Fibroblast of lung (primary cell): Measurements from ENCODE around the gene MYO1E. TPM values are rescaled to one million over a fixed set of nuclear protein-coding genes. Genes with fewer than 3 reads are reported as not detected.
"Not testable (repeated sequence)": the region's sequence is repeated elsewhere in the genome, so short reads cannot be mapped to it uniquely, and the experiment has no call there.

ENCODE experiments used
- DNase-seq, 2 donors: peaks; one replicate each; pipeline versions ENCODE4 v3.0.0 to v3.0.0-alpha.2; 2010; ENCODE audit warnings: low read depth in 2 of 2
- H2AFZ ChIP-seq: 2 replicates; pipeline ENCODE4 v1.5.1; 2012; ENCODE audit warnings: low read length, control low read depth, inconsistent platforms
- H3K27ac ChIP-seq: 2 replicates; pipeline ENCODE4 v1.5.1; 2011; ENCODE audit warnings: low read length, control low read depth; ENCODE audit not compliant: insufficient read depth
- H3K27me3 ChIP-seq: 2 replicates; pipeline ENCODE4 v1.5.1; 2011; ENCODE audit warnings: mild to moderate bottlenecking, low read length; ENCODE audit not compliant: control insufficient read depth, insufficient read depth
- H3K36me3 ChIP-seq: 2 replicates; pipeline ENCODE4 v1.5.1; 2011; ENCODE audit warnings: low read length; ENCODE audit not compliant: control insufficient read depth, insufficient read depth
- H3K4me1 ChIP-seq: 2 replicates; pipeline ENCODE4 v1.5.1; 2011; ENCODE audit warnings: low read length; ENCODE audit not compliant: control insufficient read depth, insufficient read depth; ENCODE audit errors: extremely low read depth
- H3K4me2 ChIP-seq: 2 replicates; pipeline ENCODE4 v1.5.1; 2011; ENCODE audit warnings: low read length, control low read depth; ENCODE audit not compliant: insufficient read depth; ENCODE audit errors: extremely low read depth
- H3K4me3 ChIP-seq, 4 experiments: fragments of 200-600 bp in 1 of 4; sonication (generic) in 1 of 4; replicated peaks in 1 of 4; 2 replicates each; pipeline ENCODE4 v1.5.1; 2011 to 2016; ENCODE audit warnings: low read length in 4 of 4, low read depth in 3 of 4, mild to moderate bottlenecking in 3 of 4, control low read depth in 2 of 4, inconsistent platforms in 1 of 4, mixed read lengths in 1 of 4; ENCODE audit not compliant: insufficient read depth in 1 of 4; ENCODE audit errors: control extremely low read depth in 1 of 4
- H3K79me2 ChIP-seq: 2 replicates; pipeline ENCODE4 v1.5.1; 2012; ENCODE audit warnings: mild to moderate bottlenecking, low read length, inconsistent platforms; ENCODE audit not compliant: control insufficient read depth, insufficient read depth
- H3K9ac ChIP-seq: 2 replicates; pipeline ENCODE4 v1.5.1; 2011; ENCODE audit warnings: mild to moderate bottlenecking, low read length, control low read depth; ENCODE audit not compliant: insufficient read depth
- H3K9me3 ChIP-seq: 2 replicates; pipeline ENCODE4 v1.5.1; 2012; ENCODE audit warnings: low read depth, low read length; ENCODE audit not compliant: control insufficient read depth, insufficient read depth
- H4K20me1 ChIP-seq: 2 replicates; pipeline ENCODE4 v1.5.1; 2011; ENCODE audit warnings: low read length; ENCODE audit not compliant: control insufficient read depth, insufficient read depth; ENCODE audit errors: extremely low read depth
- CTCF ChIP-seq, 2 donors: IDR thresholded peaks in 1 of 2; conservative IDR thresholded peaks in 1 of 2; 1 replicate in 1 of 2; 2 replicates in 1 of 2; pipeline ENCODE4 v1.5.1; 2011 to 2012; ENCODE audit warnings: low read length in 2 of 2, control low read depth in 1 of 2, inconsistent platforms in 1 of 2, low read depth in 1 of 2, mild to moderate bottlenecking in 1 of 2
- EZH2 ChIP-seq: IDR thresholded peaks from 2 replicates; pipeline ENCODE4 v1.5.1; 2012; ENCODE audit warnings: low read length, control low read depth, mild to moderate bottlenecking; ENCODE audit errors: missing control alignments
- polyA plus RNA-seq, 2 donors: library from polyadenylated mRNA; depleted of rRNA in 1 of 2; stranded (reverse) in 1 of 2; unstranded in 1 of 2; fragments of >200 nt; gene quantifications; 2 replicates each; pipeline ENCODE4 v1.2.1, GENCODE V29; 2011 to 2012; ENCODE audit warnings: missing spikeins in 1 of 2
- total RNA-seq: library from RNA; depleted of rRNA; stranded (reverse); fragments of >200 nt; gene quantifications from 2 replicates; pipeline ENCODE4 v1.2.1, GENCODE V29; 2014

MYO1E gene
- total and polyA plus RNA-seq, 2 donors (not counting 1 experiment from before 2014, with no cell fraction given) = 27.6 to 84.0 TPM

- TF ChIP-seq CTCF (conservative IDR thresholded peaks at IDR 0.05 in 1 of 2, IDR thresholded peaks at IDR 0.05 in 1 of 2; ENCODE audit: low read depth in 1 of 2, low read length in 2 of 2) (no peak), EZH2 (no peak)
- H3K9ac ChIP-seq = no peak overlapping the region
- peaks cover 15% of the 10 kb centered on the region for H3K36me3 ChIP-seq
- no peak overlapping the region for H2AFZ ChIP-seq
- no peaks in the 10 kb centered on the region for H3K27me3 ChIP-seq
- no peak for DNase-seq
- no peak overlapping the region for H3K4me2 ChIP-seq
- H3K27ac ChIP-seq = no peak overlapping the region
- H4K20me1 ChIP-seq = no peaks in the 10 kb centered on the region
- no peaks in the 10 kb centered on the region for H3K9me3 ChIP-seq
- peaks cover 4% of the 10 kb centered on the region for H3K79me2 ChIP-seq
- no peaks in the 10 kb centered on the region for H3K4me1 ChIP-seq
- H3K4me3 ChIP-seq = no peak overlapping the region
These were observed 241.2 kb downstream of the MYO1E start for GRCh38 chr15:59131456-59131855.

- DNase-seq, H3K27me3 ChIP-seq, H4K20me1 ChIP-seq, H3K4me2 ChIP-seq, H3K4me1 ChIP-seq, H2AFZ ChIP-seq, H3K36me3 ChIP-seq, H3K9me3 ChIP-seq, H3K9ac ChIP-seq, H3K4me3 ChIP-seq, H3K79me2 ChIP-seq, H3K27ac ChIP-seq: not testable (repeated sequence)
These were observed 245.4 kb downstream of the MYO1E start for GRCh38 chr15:59127255-59127654.

- not testable (repeated sequence) for H3K4me3 ChIP-seq, H3K9me3 ChIP-seq, DNase-seq, H3K79me2 ChIP-seq, H3K27me3 ChIP-seq, H2AFZ ChIP-seq, H3K4me1 ChIP-seq, H3K36me3 ChIP-seq, H3K4me2 ChIP-seq, H4K20me1 ChIP-seq, H3K27ac ChIP-seq, H3K9ac ChIP-seq
These were observed 247.0 kb downstream of the MYO1E start for GRCh38 chr15:59125683-59126082.

- Histone ChIP-seq H3K79me2 (peaks cover 2% of the 10 kb centered on the region), H2AFZ (no peak overlapping the region), H3K36me3 (peaks cover 2% of the 10 kb centered on the region), H3K27me3 (no peaks in the 10 kb centered on the region), H3K4me1 (no peaks in the 10 kb centered on the region), H3K4me2 (no peak overlapping the region), H3K27ac (no peak overlapping the region), H4K20me1 (no peaks in the 10 kb centered on the region), H3K9ac (no peak overlapping the region), H3K9me3 (no peaks in the 10 kb centered on the region), H3K4me3 (no peak overlapping the region)
- TF ChIP-seq CTCF (conservative IDR thresholded peaks at IDR 0.05 in 1 of 2, IDR thresholded peaks at IDR 0.05 in 1 of 2; ENCODE audit: low read depth in 1 of 2, low read length in 2 of 2) = no peak
- TF ChIP-seq EZH2 = no peak
- DNase-seq = no peak
These were observed 248.4 kb downstream of the MYO1E start for GRCh38 chr15:59124261-59124660.
